HepG2 (cell line): ENCODE data around the gene ARSB. TPM values are rescaled to one million over a fixed set of nuclear protein-coding genes. Genes with fewer than 3 reads are reported as not detected.

Source experiments
- BRCA1 ChIP-seq: sonication (generic); formaldehyde crosslinking; IDR thresholded peaks from 2 replicates; pipeline ENCODE4 v1.4.0; 2020; ENCODE audit warnings: missing genetic modification reagents
- HMG20A ChIP-seq: IDR thresholded peaks from 2 replicates; pipeline ENCODE4 v1.6.1; 2016; ENCODE audit warnings: borderline replicate concordance
- HOMEZ ChIP-seq: IDR thresholded peaks from 2 replicates; pipeline ENCODE4 v1.6.1; 2016; ENCODE audit warnings: low read depth
- HOXA9 ChIP-seq: sonication (generic); formaldehyde crosslinking; IDR thresholded peaks from 2 replicates; pipeline ENCODE4 v1.8.1; 2022; ENCODE audit warnings: missing genetic modification reagents, mild to moderate bottlenecking, moderate library complexity, borderline replicate concordance
- PAXIP1 ChIP-seq: sonication (generic); formaldehyde crosslinking; conservative IDR thresholded peaks from 2 replicates; pipeline ENCODE4 v1.4.0; 2020; ENCODE audit warnings: mild to moderate bottlenecking, missing genetic modification reagents, moderate library complexity
- TFAP4 ChIP-seq: sonication (generic); IDR thresholded peaks from 2 replicates; pipeline ENCODE4 v1.6.1; 2016; ENCODE audit warnings: low read depth, borderline replicate concordance
- XRCC5 ChIP-seq: fragments of 200-400 bp; formaldehyde crosslinking; optimal IDR thresholded peaks from 2 replicates; pipeline ENCODE3; 2017; ENCODE audit warnings: mild to moderate bottlenecking, low read length
- ZBTB40 ChIP-seq, 2 experiments: fragments of 450-650 bp in 1 of 2; sonication (generic) in 1 of 2; formaldehyde crosslinking in 1 of 2; IDR thresholded peaks; 2 replicates each; pipeline versions ENCODE4 v1.6.1 to v1.8.0; 2016 to 2022; ENCODE audit warnings: antibody characterized with exemption in 1 of 2, mild to moderate bottlenecking in 1 of 2, missing genetic modification reagents in 1 of 2
- ZSCAN20 ChIP-seq: sonication (generic); formaldehyde crosslinking; IDR thresholded peaks from 2 replicates; pipeline ENCODE4 v1.4.0; 2020; ENCODE audit warnings: missing genetic modification reagents, mild to moderate bottlenecking, borderline replicate concordance
- polyA plus RNA-seq, 8 experiments: library from polyadenylated mRNA; depleted of rRNA in 3 of 8; stranded (reverse) in 7 of 8; unstranded in 1 of 8; fragments of >200 nt; fragmentation: Illumina TruSeq in 4 of 8; extraction: Trizol in 4 of 8; gene quantifications; 2 replicates each; pipeline versions ENCODE4 v1.2.1 to v1.2.3, GENCODE V29; 2011 to 2016; ENCODE audit warnings: low read depth in 4 of 8, missing spikeins in 1 of 8, mixed read lengths in 1 of 8; ENCODE audit not compliant: insufficient read depth in 1 of 8
- total RNA-seq, 5 experiments: library from RNA; depleted of rRNA; stranded (reverse); fragments of >200 nt; fragmentation: Illumina TruSeq; extraction: Trizol; gene quantifications; 2 replicates each; pipeline ENCODE4 v1.2.3, GENCODE V29; 2016; ENCODE audit warnings: low read depth in 1 of 5
- TF ChIP-seq, protein P1 (sequence below): sonication (generic); formaldehyde crosslinking; conservative IDR thresholded peaks from 2 replicates; pipeline ENCODE4 v1.8.1; 2023; ENCODE audit warnings: missing genetic modification reagents

Gene ARSB
- total and polyA plus RNA-seq, 2 of the 13 experiments (the other 11 are each of a cell fraction or from before 2014, with no cell fraction given) = 52.6 to 66.4 TPM

DNA sequence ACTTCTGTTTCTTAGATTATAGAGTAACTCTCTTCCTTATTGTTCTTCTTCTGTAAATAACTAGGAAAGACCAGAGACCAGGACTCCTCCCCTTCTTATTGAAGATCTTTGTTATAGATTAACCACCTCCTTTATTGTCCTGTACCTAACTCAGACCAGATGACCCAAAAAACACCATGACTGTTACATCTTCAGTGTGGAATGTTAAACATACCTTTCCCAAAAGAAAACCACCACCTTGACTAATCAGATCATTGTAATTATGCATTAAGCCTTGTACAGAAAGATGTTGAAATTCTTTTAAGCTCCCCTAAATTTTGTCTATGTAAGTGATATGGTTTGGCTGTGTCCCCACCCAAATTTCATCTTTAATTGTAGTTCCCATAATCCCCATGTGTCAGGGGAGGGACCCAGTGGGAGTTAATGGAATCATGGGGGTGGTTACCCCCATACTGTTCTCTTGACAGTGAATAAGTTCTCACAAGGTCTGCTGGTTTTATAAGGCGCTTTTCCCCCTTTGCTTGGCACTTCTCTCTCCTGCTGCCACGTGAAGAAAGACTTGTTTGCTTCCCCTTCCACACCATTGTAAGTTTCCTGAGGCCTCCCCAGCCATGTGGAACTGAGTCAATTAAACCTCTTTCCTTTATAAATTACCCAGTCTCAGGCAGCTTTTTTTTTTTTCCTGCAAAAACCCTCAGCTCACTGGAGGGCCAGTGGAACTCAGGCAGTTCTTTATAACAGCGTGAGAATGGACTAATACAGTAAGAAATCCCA, 26.3 kb downstream of the ARSB start (continued):
- no peak for TF ChIP-seq ZBTB40 (IDR thresholded peaks at IDR 0.05)
- no peak for TF ChIP-seq ZBTB40 (CRISPR knock-in tag; IDR thresholded peaks at IDR 0.05)
- TF ChIP-seq, protein P1, sequence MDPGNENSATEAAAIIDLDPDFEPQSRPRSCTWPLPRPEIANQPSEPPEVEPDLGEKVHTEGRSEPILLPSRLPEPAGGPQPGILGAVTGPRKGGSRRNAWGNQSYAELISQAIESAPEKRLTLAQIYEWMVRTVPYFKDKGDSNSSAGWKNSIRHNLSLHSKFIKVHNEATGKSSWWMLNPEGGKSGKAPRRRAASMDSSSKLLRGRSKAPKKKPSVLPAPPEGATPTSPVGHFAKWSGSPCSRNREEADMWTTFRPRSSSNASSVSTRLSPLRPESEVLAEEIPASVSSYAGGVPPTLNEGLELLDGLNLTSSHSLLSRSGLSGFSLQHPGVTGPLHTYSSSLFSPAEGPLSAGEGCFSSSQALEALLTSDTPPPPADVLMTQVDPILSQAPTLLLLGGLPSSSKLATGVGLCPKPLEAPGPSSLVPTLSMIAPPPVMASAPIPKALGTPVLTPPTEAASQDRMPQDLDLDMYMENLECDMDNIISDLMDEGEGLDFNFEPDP (CRISPR knock-in tag) = no peak
- TF ChIP-seq BRCA1 (CRISPR knock-in tag) = no peak
- TF ChIP-seq HMG20A = peak; percentile 56; the same call in 1 of the 2 replicates
- no peak for TF ChIP-seq ZSCAN20 (CRISPR knock-in tag)
- TF ChIP-seq XRCC5 = no peak
- TF ChIP-seq HOXA9 (CRISPR knock-in tag) = no peak
- peak; percentile 78 for TF ChIP-seq PAXIP1 (CRISPR knock-in tag)
- 0 out of 2 replicates have a peak, but pooled peaks have one; percentile 76 for TF ChIP-seq HOMEZ
- peak; percentile 37; the same call in 1 of the 2 replicates for TF ChIP-seq TFAP4
